DMS79 treated with DMSO at 0.1 percent for 48 hours (cell line): ENCODE measurements around the gene MFRP.

ENCODE experiments used
- DNase-seq: peaks from one replicate; lab custom pipeline; 2025; lab: John Stamatoyannopoulos, UW

Gene MFRP

DNA sequence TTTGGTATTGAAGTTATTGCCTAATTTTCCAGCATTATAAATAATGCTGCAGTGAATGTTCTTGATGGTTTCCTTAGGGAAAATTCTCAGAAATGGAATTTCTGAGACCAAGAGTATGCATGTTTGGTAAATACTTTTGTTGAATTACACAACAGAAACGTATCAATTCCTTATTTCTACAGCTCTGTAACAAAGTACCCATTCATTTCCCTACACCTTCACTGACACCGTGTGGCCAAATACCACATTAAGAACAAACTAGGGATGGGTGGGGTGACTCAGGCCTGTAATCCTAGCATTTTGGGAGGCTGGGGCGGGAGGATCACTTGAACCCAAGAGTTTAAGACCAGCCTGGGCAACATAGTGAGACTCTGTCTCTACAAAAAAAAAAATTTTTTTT lies 51.3 kb downstream of the MFRP start:
- no peak for DNase-seq

DNA sequence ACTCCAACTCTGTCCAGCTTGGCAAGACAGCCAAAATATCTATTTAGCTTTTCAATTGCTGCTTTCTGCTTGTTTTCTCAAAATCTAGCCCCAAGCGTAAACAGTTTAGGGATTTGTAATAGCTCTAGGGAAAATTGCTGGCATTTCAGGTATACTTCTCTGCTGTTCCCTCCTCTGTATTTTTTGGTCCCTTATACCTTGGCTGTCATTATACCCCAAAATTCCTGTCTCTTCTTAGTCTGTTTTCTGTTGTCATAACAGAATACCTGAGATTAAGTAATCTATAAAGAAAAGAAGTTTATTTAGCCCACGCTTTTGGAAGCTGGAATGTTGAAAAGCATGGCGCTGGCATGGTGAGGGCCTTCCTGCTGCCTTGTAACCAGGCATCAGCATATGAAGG lies 53.0 kb downstream of the MFRP start:
- DNase-seq: no peak

DNA sequence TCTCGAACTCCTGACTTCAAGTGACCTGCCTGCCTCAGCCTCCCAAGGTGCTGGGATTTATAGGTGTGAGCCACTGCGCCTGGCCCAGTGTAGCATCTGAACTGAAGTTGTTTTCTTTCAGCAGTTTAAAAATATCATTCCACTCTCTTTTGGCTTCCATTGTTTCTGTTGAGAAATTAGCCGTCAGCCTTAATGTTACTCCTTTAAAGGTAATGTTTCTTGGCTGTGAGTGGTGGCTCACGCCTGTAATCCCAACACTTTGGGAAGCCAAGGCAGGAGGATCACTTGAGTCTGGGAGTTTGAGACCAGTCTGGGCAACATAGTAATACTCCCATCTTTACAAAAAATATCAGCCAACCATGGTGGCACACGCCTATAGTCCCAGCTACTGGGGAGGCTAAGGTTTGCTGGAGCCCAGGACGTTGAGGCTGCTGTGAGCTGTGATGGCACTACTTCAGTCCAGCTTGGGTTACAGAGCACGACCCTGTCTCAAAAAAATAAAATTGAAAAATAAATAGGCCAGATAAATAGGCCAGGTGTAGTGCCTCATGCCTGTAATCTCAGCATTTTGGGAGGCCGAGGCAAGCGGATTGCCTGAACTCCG lies 55.5 kb downstream of the MFRP start:
- DNase-seq: no peak
